ENCODE measurements around the gene SLC8A1.

SLC8A1 gene

GRCh38 chr2:40488101-40488601, 36.3 kb upstream of the SLC8A1 start:
- Histone ChIP-seq H3K4me1 (ENCODE audit: control insufficient read depth in 1 of 2, insufficient read depth in 1 of 2, low read depth in 1 of 2, low read length in 1 of 2) (peaks cover 64 to 66% of the 10 kb centered on the region in 2 experiments), H3K27me3 (no peaks in the 10 kb centered on the region), H3K36me3 (no peaks in the 10 kb centered on the region), H3K9me3 (no peaks in the 10 kb centered on the region), H3K4me3 (ENCODE audit: low read depth in 1 of 2, low read length in 1 of 2) (peak overlapping the region in 1 of 2 experiments; percentile 8), H3K27ac (peak overlapping the region; percentile 62)
- TF ChIP-seq CTCF (IDR thresholded peaks at IDR 0.05) = no peak

GRCh38 chr2:40487602-40488001, 35.7 kb upstream of the SLC8A1 start:
- TF ChIP-seq CTCF (IDR thresholded peaks at IDR 0.05) = no peak
- Histone ChIP-seq H3K27me3 (no peaks in the 10 kb centered on the region), H3K4me3 (ENCODE audit: low read depth in 1 of 2, low read length in 1 of 2) (no peak overlapping the region)

GRCh38 chr2:40485854-40486253, 34.0 kb upstream of the SLC8A1 start:
- Histone ChIP-seq H3K27me3 (no peaks in the 10 kb centered on the region), H3K4me3 (ENCODE audit: low read depth in 1 of 2, low read length in 1 of 2) (no peak overlapping the region), H3K36me3 (no peaks in the 10 kb centered on the region), H3K9me3 (no peaks in the 10 kb centered on the region), H3K27ac (peak overlapping the region; percentile 73), H3K4me1 (ENCODE audit: control insufficient read depth in 1 of 2, insufficient read depth in 1 of 2, low read depth in 1 of 2, low read length in 1 of 2) (peaks cover 77 to 78% of the 10 kb centered on the region in 2 experiments)
- no peak for TF ChIP-seq CTCF (IDR thresholded peaks at IDR 0.05)

More at GRCh38 chr2:40487602-40488001, 35.7 kb upstream of the SLC8A1 start:
- Histone ChIP-seq H3K9me3 (no peaks in the 10 kb centered on the region), H3K4me1 (ENCODE audit: control insufficient read depth in 1 of 2, insufficient read depth in 1 of 2, low read depth in 1 of 2, low read length in 1 of 2) (peaks cover 70 to 71% of the 10 kb centered on the region in 2 experiments), H3K36me3 (no peaks in the 10 kb centered on the region), H3K27ac (peak overlapping the region; percentile 62)

- Histone ChIP-seq H3K4me3 (ENCODE audit: low read depth in 1 of 2, low read length in 1 of 2) (no peak overlapping the region), H3K4me1 (ENCODE audit: control insufficient read depth in 1 of 2, insufficient read depth in 1 of 2, low read depth in 1 of 2, low read length in 1 of 2) (peaks cover 80 to 81% of the 10 kb centered on the region in 2 experiments), H3K36me3 (no peaks in the 10 kb centered on the region), H3K9me3 (no peaks in the 10 kb centered on the region), H3K27ac (peak overlapping the region; percentile 73), H3K27me3 (no peaks in the 10 kb centered on the region)
- no peak for TF ChIP-seq CTCF (IDR thresholded peaks at IDR 0.05)
Measured at GRCh38 chr2:40485318-40485717, 33.4 kb upstream of the SLC8A1 start.

GRCh38 chr2:40483549-40484243, 31.8 kb upstream of the SLC8A1 start:
- peak overlapping the region; percentile 73 for H3K27ac ChIP-seq
- no peaks in the 10 kb centered on the region for H3K27me3 ChIP-seq
- H3K9me3 ChIP-seq = no peaks in the 10 kb centered on the region
- no peak overlapping the region for H3K4me3 ChIP-seq (ENCODE audit: low read depth in 1 of 2, low read length in 1 of 2)
- H3K4me1 ChIP-seq (ENCODE audit: control insufficient read depth in 1 of 2, insufficient read depth in 1 of 2, low read depth in 1 of 2, low read length in 1 of 2) = peaks cover 80% of the 10 kb centered on the region in 2 experiments
- H3K36me3 ChIP-seq = no peaks in the 10 kb centered on the region
- no peak for TF ChIP-seq CTCF (IDR thresholded peaks at IDR 0.05)
